Kidney glomerular epithelial cell (primary cell): ENCODE results near the gene MBOAT1.

Experiments
- DNase-seq: peaks from one replicate; lab custom pipeline; 2025; lab: John Stamatoyannopoulos, UW

The MBOAT1 gene

GRCh38 chr6:20137240-20137639, 75.0 kb downstream of the MBOAT1 start:
- DNase-seq: no peak

- DNase-seq: no peak
Observed at GRCh38 chr6:20135677-20136268, 76.5 kb downstream of the MBOAT1 start.

GRCh38 chr6:20134613-20135012, 77.7 kb downstream of the MBOAT1 start:
- no peak for DNase-seq

GRCh38 chr6:20129290-20130088, 82.8 kb downstream of the MBOAT1 start:
- peak; percentile 24 for DNase-seq

GRCh38 chr6:20128018-20128417, 84.3 kb downstream of the MBOAT1 start:
- DNase-seq: no peak

GRCh38 chr6:20126789-20127653, 85.2 kb downstream of the MBOAT1 start:
- DNase-seq: peak; percentile 42

- no peak for DNase-seq
Observed at GRCh38 chr6:20126102-20126752, 86.0 kb downstream of the MBOAT1 start.

- no peak for DNase-seq
Observed at GRCh38 chr6:20124545-20124944, 87.7 kb downstream of the MBOAT1 start.

GRCh38 chr6:20119485-20119884, 92.8 kb downstream of the MBOAT1 start:
- DNase-seq: peak; percentile 6

- DNase-seq: no peak
Observed at GRCh38 chr6:20118892-20119291, 93.4 kb downstream of the MBOAT1 start.

- DNase-seq: peak; percentile 54
Observed at GRCh38 chr6:20117474-20117873, 94.8 kb downstream of the MBOAT1 start.

- no peak for DNase-seq
Observed at GRCh38 chr6:20116792-20117191, 95.5 kb downstream of the MBOAT1 start.

GRCh38 chr6:20115246-20115980, 96.9 kb downstream of the MBOAT1 start:
- no peak for DNase-seq

GRCh38 chr6:20113649-20114224, 98.5 kb downstream of the MBOAT1 start:
- DNase-seq: no peak

- DNase-seq: no peak
Observed at GRCh38 chr6:20112841-20113240, 99.4 kb downstream of the MBOAT1 start.

- DNase-seq: no peak
Observed at GRCh38 chr6:20112241-20112640, 100.0 kb downstream of the MBOAT1 start.

- no peak for DNase-seq
Observed at GRCh38 chr6:20110478-20110877, 101.8 kb downstream of the MBOAT1 start.

GRCh38 chr6:20109526-20109925, 102.7 kb downstream of the MBOAT1 start:
- DNase-seq: no peak

GRCh38 chr6:20105838-20106237, 106.4 kb downstream of the MBOAT1 start:
- no peak for DNase-seq

GRCh38 chr6:20104696-20105095, 107.6 kb downstream of the MBOAT1 start:
- no peak for DNase-seq
